ENCODE results near the gene VKORC1. TPM values are rescaled to one million over a fixed set of nuclear protein-coding genes. Genes with fewer than 3 reads are reported as not detected.

VKORC1 gene
- total and polyA plus RNA-seq, 2 of the 4 experiments (the other 2 are of a cell fraction), result 65.2 to 317 TPM

- H2BK20ac ChIP-seq (ENCODE audit: low read depth, low read length), result no peak overlapping the region
- 92% methylated on average over 10 of the region's 16 CpGs; no CpG with 5 or more reads in 1 of the 2 experiments for WGBS, 2 experiments (ENCODE audit: extremely low coverage in 2 of 2, insufficient read length in 1 of 2)
- H3K27me3 ChIP-seq (ENCODE audit: control insufficient read depth, insufficient read depth, low read length), result no peaks in the 10 kb centered on the region
- H3K79me1 ChIP-seq (ENCODE audit: low read depth in 1 of 2, low read length in 2 of 2), result peaks cover 22 to 47% of the 10 kb centered on the region in 2 experiments
- POLR2A ChIA-PET (ENCODE audit: unreplicated experiment), result no interaction called here
- CTCF ChIA-PET, result interaction anchor here (0.7 kb wide), 1 partner anchor 22 kb away, joined by 3 read pairs; no protein-coding TSS in a partner anchor
- no peak overlapping the region for H2AK5ac ChIP-seq (ENCODE audit: low read depth, low read length)
- 0 out of 2 replicates have a peak, but pooled peaks cover 3% of the 10 kb centered on the region for H3K4me1 ChIP-seq (ENCODE audit: control insufficient read depth, insufficient read depth, low read length)
- H3K14ac ChIP-seq (replicated peaks; ENCODE audit: low read depth, low read length), result no peak overlapping the region
- no peak overlapping the region for H2AFZ ChIP-seq (replicated peaks; ENCODE audit: low read length, poor library complexity)
- TF ChIP-seq CHD1 (IDR thresholded peaks at IDR 0.05; ENCODE audit: low read depth, low read length), result no peak
- H2BK15ac ChIP-seq (ENCODE audit: low read depth, low read length), result no peak overlapping the region
- DNase-seq, result no peak
- no TSS peak for BruUV-seq (replicated peaks)
- H3K4ac ChIP-seq (ENCODE audit: low read depth, low read length), result no peak overlapping the region
- H3K27ac ChIP-seq (ENCODE audit: insufficient read depth, low read length), result no peak overlapping the region
- intact Hi-C loops (cut with micrococcal nuclease) (no loop called here), dilution Hi-C loops (cut with HindIII; ENCODE audit: low sequenced_read_pairs, unreplicated experiment) (no loop called here), in situ Hi-C loops (cut with MboI; ENCODE audit: low sequenced_read_pairs) (no loop called here)
- no peaks in the 10 kb centered on the region for H3K9me3 ChIP-seq (ENCODE audit: control insufficient read depth, insufficient read depth, low read length)
- no peak overlapping the region for H3K18ac ChIP-seq (ENCODE audit: low read depth, low read length)
- no peak for ATAC-seq (ENCODE audit: low read depth)
- peaks cover 9% of the 10 kb centered on the region for H4K20me1 ChIP-seq (ENCODE audit: insufficient read depth, low read length)
- no peak overlapping the region for H3K4me2 ChIP-seq (ENCODE audit: low read depth, low read length)
- H3K23ac ChIP-seq (ENCODE audit: low read depth, low read length), result no peak overlapping the region
- H4K5ac ChIP-seq (ENCODE audit: low read depth, low read length), result no peak overlapping the region
- no peak overlapping the region for H4K8ac ChIP-seq (ENCODE audit: low read depth in 2 of 2, low read length in 2 of 2)
- no peak overlapping the region for H4K91ac ChIP-seq (ENCODE audit: insufficient read depth, low read depth, low read length)
- H3K9ac ChIP-seq (ENCODE audit: low read depth, low read length), result no peak overlapping the region
- H2AK9ac ChIP-seq (replicated peaks; ENCODE audit: low read depth, low read length, poor library complexity), result no peak overlapping the region
- H3K9me1 ChIP-seq (ENCODE audit: insufficient read depth, low read length), result peaks cover 3% of the 10 kb centered on the region; the same call in 1 of the 2 replicates
- no peak overlapping the region for H2BK5ac ChIP-seq (ENCODE audit: low read depth, low read length, poor library complexity, severe bottlenecking)
- H3K36me3 ChIP-seq (ENCODE audit: control insufficient read depth, insufficient read depth, low read length), result peaks cover 17% of the 10 kb centered on the region
- no peak overlapping the region for H3K4me3 ChIP-seq (ENCODE audit: insufficient read depth, low read depth, low read length)
- no peak overlapping the region for H2BK120ac ChIP-seq (ENCODE audit: low read depth, low read length)
- H3K56ac ChIP-seq (ENCODE audit: extremely low read depth, insufficient read depth, low read length), result no peak overlapping the region
Observed at GRCh38 chr16:31120129-31120528, 25.5 kb upstream of the VKORC1 start.
